Measurements from ENCODE around the gene ATOX1.

GRCh38 chr5:151708126-151708525 lies 50.3 kb downstream of the ATOX1 start:
- TF ChIP-seq CTCF (IDR thresholded peaks at IDR 0.05) (no peak), EP300 (IDR thresholded peaks at IDR 0.05) (no peak), POLR2A (IDR thresholded peaks at IDR 0.05) (no peak), POLR2AphosphoS5 (IDR thresholded peaks at IDR 0.05) (no peak)
